Activated T-cell treated with anti-CD3 and anti-CD28 coated beads, Interleukin-2, amount 50 U/mL, for 4 hours (primary cell): ENCODE measurements around the gene OGFR. TPM values are rescaled to one million over a fixed set of nuclear protein-coding genes. Genes with fewer than 3 reads are reported as not detected.

ENCODE experiments used
- ATAC-seq, 2 donors: fragments of 200-7000 bp; cut with Tn5 transposase; one replicate each; pipeline ENCODE4 v1.10.0; 2021
- DNase-seq: peaks from one replicate; pipeline ENCODE4 v3.0.0-alpha.2; 2020
- H3K27me3 Mint-ChIP-seq: one replicate; pipeline ENCODE4 v1.8.0; 2021; ENCODE audit warnings: low read depth, mixed read lengths
- H3K36me3 Mint-ChIP-seq: one replicate; pipeline ENCODE4 v1.8.0; 2022; ENCODE audit warnings: mixed read lengths; ENCODE audit not compliant: insufficient read depth
- H3K4me1 Mint-ChIP-seq: one replicate; pipeline ENCODE4 v1.8.0; 2021; ENCODE audit warnings: low read depth, mixed read lengths
- H3K4me3 Mint-ChIP-seq: one replicate; pipeline ENCODE4 v1.8.0; 2021; ENCODE audit warnings: mild to moderate bottlenecking, moderate library complexity, mixed read lengths
- H3K9me3 Mint-ChIP-seq: one replicate; pipeline ENCODE4 v1.8.0; 2021; ENCODE audit warnings: mixed read lengths
- total RNA-seq, 3 donors: library from RNA; stranded (reverse); gene quantifications; one replicate each; pipeline ENCODE4 v1.2.1, GENCODE V29; 2021

Gene OGFR
- total RNA-seq, 3 donors from 2014 or later, result 45.8 to 57.9 (median 53.9) TPM

DNA sequence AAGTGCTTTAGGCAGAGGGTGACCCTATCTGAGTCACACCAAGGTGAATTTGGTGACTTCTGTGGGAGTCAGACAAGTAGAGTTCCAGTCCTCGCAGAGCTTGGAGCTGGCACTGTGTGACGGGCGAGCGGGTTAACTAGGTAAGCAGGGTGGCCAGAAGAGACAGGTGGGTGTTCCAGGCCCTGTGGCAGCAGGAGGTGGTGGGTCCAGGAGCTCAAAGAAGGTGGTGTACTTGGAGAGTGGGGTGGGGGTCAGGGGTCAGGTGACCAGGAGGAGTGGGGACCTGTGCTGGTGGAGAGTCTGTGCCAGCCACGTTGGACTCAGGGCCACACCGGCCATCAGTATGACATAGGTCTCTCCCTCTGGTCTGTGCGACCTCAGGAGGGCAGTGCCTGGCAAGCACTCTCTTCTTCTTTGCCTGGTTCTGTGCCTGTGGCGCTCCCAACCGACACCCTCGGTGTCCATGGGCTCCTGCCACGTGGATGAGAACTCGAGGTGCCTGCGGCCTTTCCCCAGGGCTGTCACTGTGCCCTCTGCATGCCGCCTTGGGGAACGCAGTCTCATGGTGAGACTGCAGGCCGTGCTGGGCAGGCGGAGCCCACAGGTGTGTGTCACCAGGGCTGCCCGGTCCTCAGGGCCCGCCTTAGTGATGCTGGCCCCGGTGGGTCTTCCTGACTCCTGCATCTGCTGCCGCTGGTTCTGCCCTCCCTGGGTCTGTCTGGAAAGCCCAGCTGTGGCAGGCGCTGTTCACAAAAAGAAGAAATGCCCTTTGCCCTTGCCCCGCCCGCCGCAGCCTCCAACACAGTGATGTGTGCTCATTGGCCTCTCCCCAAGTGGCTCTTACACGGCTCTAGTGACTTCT lies 6.7 kb upstream of the OGFR start:
- H3K4me3 Mint-ChIP-seq, result peak overlapping the region; percentile 83

DNA sequence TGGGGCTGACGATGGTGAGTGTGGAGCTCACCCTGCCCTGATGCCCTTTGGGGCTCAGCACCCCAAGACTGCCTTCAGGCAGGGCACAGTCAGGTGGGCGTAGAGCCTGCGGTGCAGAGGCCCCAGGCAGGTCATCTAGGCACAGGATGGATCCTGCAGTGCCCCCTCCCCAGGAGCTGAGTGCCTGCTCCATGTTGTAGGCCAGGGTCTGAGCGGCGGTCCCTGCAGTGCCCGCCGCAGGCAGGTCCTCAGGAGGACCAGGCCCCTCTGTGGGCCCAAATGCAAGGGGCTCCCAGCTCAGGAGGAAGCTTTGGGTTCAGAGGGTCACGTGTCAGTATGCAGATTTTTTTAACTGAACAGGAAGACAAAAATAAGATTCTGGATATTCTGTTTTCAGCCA lies 5.6 kb upstream of the OGFR start:
- ATAC-seq, result no peak
- Mint-ChIP-seq H3K27me3 (no peaks in the 10 kb centered on the region), H3K4me3 (no peak overlapping the region), H3K9me3 (no peaks in the 10 kb centered on the region), H3K36me3 (peaks cover 23% of the 10 kb centered on the region), H3K4me1 (peaks cover 22% of the 10 kb centered on the region)
- no peak for DNase-seq

More for the DNA sequence above, 6.7 kb upstream of the OGFR start:
- peaks cover 23% of the 10 kb centered on the region for H3K36me3 Mint-ChIP-seq
- no peaks in the 10 kb centered on the region for H3K9me3 Mint-ChIP-seq
- no peaks in the 10 kb centered on the region for H3K27me3 Mint-ChIP-seq
- DNase-seq, result no peak
- no peak for ATAC-seq
- H3K4me1 Mint-ChIP-seq, result peaks cover 28% of the 10 kb centered on the region

DNA sequence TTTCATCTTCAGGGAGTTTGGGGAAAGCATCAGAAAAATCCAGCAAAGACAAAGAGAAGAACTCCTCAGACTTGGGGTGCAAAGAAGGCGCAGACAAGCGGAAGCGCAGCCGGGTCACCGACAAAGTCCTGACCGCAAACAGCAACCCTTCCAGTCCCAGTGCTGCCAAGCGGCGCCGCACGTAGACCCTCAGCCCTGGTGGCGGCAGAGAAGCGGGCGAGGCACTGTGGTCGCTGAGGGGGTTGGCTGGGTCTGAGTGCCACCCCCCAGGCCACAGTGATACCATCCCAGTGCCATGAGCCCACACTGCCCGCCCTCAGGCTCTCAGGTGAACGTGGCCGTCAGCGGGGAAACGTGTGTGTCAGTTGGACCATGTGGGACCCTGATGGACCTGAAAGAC lies 5.2 kb upstream of the OGFR start:
- peaks cover 25% of the 10 kb centered on the region for H3K4me1 Mint-ChIP-seq
- H3K9me3 Mint-ChIP-seq, result no peaks in the 10 kb centered on the region
- DNase-seq (no peak), ATAC-seq (no peak)
- no peak overlapping the region for H3K4me3 Mint-ChIP-seq
- H3K36me3 Mint-ChIP-seq, result peaks cover 23% of the 10 kb centered on the region
- no peaks in the 10 kb centered on the region for H3K27me3 Mint-ChIP-seq

DNA sequence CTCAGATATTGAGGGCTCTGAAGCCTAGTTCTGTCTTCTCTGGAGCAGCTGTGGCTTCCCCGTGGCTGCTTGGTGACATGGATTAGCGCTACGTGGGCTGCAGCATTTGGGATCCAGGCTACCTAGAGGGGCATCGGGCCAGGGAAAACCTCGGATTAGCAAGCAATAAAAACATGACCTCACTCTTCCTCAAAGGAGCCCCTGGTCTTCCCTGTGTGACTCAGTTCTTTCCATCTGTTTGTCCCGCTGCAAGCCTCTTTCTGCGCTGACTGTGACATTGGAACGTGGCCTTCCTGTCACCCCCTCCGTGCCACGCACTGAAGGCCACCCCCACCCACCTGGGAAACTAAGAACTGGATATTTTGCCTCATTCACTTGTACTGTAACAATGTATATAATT lies 4.8 kb upstream of the OGFR start:
- H3K36me3 Mint-ChIP-seq, result peaks cover 23% of the 10 kb centered on the region
- H3K4me3 Mint-ChIP-seq, result no peak overlapping the region
- H3K4me1 Mint-ChIP-seq, result peaks cover 22% of the 10 kb centered on the region
- H3K9me3 Mint-ChIP-seq, result no peaks in the 10 kb centered on the region
- H3K27me3 Mint-ChIP-seq, result no peaks in the 10 kb centered on the region
- ATAC-seq (no peak), DNase-seq (no peak)

DNA sequence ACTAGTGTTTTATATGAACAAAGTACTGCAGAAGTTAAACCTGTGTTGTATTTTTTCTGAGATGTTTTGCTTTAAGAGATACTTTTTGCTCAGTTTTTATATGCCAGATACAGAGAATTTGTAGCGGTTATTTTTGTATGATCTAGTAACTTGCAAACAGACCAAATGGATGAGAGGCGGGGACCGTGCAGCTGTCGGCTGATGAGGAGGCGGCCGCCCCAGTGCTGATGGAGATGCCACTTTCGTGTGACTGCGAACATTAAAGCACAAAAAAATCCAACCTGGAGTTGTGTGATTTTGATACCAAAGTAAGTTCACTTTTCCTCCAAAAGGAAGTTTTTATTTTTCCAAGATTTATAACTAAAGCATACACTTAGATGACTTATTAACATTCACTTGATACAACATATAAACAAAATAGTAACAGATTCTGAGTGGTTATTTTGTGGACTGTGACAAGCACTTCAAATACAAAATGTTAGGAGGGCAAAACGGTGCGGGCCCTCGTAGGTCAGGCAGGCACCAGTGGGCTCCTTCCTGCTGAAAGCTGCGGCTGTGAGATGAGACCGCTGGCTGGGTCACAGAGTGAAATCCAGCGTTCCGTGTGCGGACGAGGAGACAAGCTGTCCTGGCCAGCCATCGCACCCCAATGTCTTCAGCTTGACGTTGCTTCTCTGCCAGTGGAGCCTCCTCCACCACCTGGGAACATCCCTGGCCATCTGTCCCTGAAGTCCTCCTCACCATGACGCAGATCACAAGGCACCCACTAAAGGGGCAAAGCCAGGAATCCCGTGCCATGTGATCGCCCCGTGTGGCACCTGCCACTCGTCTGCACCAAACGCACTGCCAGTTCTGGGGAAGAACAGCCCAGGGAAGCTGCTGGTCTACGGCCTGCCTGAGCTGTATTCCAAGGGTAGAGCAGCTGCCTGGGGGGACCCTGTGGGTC lies 4.0 kb upstream of the OGFR start:
- H3K9me3 Mint-ChIP-seq, result no peaks in the 10 kb centered on the region
- ATAC-seq, result no peak
- no peak for DNase-seq

DNA sequence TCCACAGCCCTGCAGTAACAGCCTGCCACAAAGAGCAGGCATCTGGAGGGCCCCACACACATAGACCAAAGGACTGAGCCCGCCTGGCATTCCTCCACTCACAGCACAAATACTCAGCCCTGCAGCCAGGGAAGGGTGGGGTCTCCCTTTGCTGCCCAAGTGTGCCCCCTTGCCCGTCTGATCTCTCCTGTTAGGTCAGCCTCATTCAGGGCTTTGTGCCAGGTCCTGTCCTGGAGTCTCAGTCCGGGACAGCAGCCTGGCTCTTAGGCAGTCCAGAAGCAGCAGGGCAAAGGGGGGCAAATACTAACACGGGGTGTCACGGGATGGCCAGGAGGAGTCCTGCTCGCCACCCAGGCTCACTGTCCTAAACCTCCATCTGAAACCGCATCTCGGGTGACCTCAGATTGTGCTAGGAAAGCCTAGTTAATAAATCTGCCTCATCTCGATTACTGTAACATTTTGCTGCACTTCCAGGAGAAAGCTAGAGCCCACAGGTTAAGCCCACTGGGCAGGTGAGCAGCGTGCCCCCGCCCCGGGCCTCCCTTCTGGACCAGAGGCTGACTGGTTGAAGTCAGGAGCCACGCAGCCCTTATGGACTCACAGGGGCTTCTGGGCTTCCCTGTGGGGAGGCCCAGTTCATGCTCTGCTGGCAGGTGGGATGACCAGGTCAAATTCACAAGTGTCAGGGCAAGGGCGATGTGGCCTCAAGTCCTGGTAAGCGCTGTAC lies 3.2 kb upstream of the OGFR start:
- no peaks in the 10 kb centered on the region for H3K9me3 Mint-ChIP-seq

More for the DNA sequence above, 4.0 kb upstream of the OGFR start:
- Mint-ChIP-seq H3K27me3 (no peaks in the 10 kb centered on the region), H3K4me3 (no peak overlapping the region), H3K4me1 (peaks cover 21% of the 10 kb centered on the region), H3K36me3 (peaks cover 23% of the 10 kb centered on the region)

DNA sequence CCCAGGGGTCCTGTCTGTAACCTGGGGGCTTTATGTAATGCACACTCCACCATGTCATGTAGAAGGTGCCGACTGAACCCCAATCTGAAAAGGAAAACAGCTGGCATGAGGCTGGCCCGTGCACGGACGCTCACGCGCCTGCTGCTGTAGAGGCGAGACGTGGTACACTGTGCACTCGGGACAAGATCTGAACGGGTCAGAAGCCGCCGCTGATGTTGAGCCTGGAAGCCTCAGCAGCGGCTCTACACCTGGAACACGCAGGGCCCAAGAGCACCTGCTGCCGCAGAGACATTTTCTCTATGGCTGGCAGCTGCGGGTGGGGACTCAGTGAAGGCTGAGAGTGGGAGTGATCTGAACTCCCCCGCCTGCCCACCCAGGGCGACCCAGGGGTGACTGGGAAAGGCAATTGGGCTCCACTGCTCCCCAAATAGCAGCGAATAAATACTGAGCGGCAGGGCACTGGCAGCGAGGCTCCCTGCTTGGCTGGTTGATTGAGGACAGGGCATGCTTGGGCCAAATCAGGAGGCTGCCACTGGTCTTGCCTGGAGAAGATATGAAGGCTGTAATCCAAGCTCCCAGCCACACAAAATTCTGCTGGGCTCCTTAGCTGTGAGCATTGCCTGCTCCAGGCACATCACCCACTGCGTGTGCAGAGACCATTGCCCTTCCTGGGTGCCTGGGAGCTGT lies 2.5 kb upstream of the OGFR start:
- H3K9me3 Mint-ChIP-seq, result no peaks in the 10 kb centered on the region
- H3K36me3 Mint-ChIP-seq, result peaks cover 23% of the 10 kb centered on the region
- H3K4me3 Mint-ChIP-seq, result no peak overlapping the region
- peaks cover 28% of the 10 kb centered on the region for H3K4me1 Mint-ChIP-seq
- ATAC-seq, result no peak
- no peaks in the 10 kb centered on the region for H3K27me3 Mint-ChIP-seq
- DNase-seq, result no peak

More for the DNA sequence above, 3.2 kb upstream of the OGFR start:
- DNase-seq, result no peak
- Mint-ChIP-seq H3K36me3 (peaks cover 23% of the 10 kb centered on the region), H3K27me3 (no peaks in the 10 kb centered on the region), H3K4me3 (no peak overlapping the region), H3K4me1 (peaks cover 25% of the 10 kb centered on the region)
- ATAC-seq, result no peak

DNA sequence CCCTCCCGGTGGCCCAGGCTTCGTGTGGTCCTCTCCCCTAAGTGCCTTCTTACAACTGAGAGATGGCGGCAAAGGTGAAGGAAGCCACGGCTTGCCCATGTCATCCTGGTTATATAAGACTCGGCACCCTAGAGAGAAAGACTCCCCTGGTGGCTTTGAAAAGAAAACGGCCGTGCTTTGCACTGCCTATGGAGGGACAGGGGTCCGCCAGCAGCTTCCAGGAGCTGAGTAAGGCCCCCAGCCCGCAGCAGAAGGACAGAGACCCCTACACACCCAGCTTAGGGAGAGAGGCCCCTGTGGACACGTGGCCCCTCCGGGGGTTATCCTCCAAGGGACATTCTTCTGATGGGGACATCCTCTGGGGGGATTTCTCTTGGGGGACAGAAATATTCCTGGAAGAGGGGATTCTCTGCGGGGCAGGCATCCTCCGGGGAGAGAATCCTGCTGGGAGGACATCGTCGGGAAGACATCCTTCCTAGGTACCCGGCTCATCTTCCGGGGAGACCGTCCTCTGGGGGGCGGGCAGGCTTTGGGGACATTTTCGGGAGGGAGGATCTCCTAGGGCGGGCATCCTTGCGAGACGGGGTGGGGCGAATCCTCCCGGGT lies 511 bp upstream of the OGFR start:
- no peaks in the 10 kb centered on the region for H3K27me3 Mint-ChIP-seq
- DNase-seq (no peak), ATAC-seq (peak in 1 of 2 donors; percentile 27)
- H3K4me1 Mint-ChIP-seq, result peaks cover 28% of the 10 kb centered on the region
- H3K36me3 Mint-ChIP-seq, result peaks cover 26% of the 10 kb centered on the region
- no peaks in the 10 kb centered on the region for H3K9me3 Mint-ChIP-seq
- peak overlapping the region; percentile 85 for H3K4me3 Mint-ChIP-seq

DNA sequence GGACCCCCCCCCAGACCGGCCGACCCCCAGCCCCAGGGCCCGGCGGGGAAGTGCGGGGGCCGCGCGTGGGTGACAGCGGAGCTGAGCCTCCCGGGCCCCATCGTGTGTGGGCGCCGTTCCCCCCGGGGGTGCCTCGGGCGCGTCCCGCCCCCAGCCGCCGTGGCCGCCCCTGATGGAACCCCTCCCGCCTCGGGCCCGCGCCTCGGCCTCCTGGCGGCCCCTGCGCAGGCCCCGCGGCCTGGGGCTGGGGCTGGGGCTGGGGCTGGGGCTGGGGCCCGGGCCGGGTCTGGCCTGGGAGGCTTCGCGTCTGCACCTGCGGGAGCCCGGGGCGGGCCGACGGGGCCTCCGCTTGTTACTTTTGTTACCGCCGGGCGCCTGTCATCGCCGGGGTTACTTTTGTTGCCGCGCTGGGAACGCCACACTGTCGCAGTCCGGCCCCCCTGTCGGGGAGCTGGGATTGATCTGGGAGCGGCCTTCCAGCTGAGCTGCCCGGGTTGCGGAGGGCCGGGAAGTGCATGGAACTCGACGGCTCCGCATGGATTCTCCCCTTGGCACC lies 598 bp downstream of the OGFR start:
- H3K4me3 Mint-ChIP-seq, result peak overlapping the region; percentile 85
- H3K36me3 Mint-ChIP-seq, result peaks cover 15% of the 10 kb centered on the region
- ATAC-seq (peak; percentile 50 to 58), DNase-seq (peak; percentile 61)
- no peaks in the 10 kb centered on the region for H3K27me3 Mint-ChIP-seq
- peaks cover 28% of the 10 kb centered on the region for H3K4me1 Mint-ChIP-seq
- no peaks in the 10 kb centered on the region for H3K9me3 Mint-ChIP-seq

DNA sequence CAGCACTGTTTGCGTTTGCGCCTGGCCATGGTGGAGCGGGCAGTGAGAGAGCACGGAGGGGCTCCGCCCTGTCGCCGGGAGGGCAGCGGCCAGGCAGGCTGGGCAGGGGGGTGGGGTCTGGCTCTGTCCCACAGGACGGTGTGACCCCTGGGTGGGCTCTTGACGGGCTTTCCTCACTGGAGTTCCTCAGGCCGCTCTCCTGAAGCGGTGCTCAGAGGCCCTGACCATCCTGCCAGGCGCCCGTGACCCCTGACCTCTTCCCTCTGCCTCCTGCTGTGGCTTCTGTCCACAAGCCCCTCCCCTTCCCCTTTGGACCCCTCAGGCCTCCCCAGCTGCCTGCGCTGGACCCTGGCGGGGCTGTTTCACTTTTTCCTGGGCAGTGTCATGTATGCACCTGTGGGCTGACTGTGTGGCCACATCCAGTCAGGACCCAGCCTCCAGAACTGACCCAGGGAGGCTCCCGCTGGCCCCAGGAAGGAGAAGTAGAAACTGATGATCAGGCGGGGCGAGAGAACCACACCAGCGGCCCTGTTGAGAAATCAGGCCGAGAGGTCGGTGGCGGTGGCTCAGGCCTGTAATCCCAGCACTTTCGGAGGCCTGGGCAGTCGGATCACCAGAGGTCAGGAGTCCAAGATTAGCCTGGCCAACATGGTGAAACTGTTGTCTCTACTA lies 1.2 kb downstream of the OGFR start:
- H3K27me3 Mint-ChIP-seq, result no peaks in the 10 kb centered on the region
- ATAC-seq, result no peak
- H3K4me1 Mint-ChIP-seq, result peaks cover 28% of the 10 kb centered on the region
- H3K9me3 Mint-ChIP-seq, result no peaks in the 10 kb centered on the region
- peaks cover 13% of the 10 kb centered on the region for H3K36me3 Mint-ChIP-seq
- peak overlapping the region; percentile 85 for H3K4me3 Mint-ChIP-seq
- no peak for DNase-seq

DNA sequence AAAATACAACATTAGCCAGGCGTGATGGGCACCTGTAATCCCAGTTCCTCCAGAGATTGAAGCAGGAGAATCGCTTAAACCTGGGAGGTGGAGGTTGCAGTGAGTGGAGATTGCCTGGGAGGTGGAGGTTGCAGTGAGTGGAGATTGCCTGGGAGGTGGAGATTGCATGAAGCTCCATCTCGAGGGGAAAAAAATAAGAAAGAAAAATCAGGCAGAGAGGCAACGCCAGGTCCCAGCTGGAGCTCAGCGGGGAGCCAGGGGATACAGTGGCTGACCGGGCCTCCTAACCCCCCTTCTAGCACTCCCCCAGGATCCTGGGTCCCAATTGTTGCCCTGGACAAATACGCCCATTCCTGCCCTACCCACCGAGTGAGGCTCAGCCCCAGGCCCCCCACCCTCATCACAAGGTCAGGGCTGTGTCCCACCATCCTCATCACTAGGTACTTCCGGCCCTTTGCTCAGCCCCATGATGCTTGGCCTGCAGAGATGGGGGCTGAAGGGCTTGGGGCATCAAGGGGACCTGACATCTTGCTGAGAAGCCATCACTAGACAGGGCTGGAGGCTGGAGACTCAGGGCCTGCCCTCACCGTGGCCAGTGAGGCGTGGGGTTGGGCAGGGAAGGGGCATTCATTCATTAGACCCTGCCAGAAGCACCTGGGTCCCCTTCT lies 1.9 kb downstream of the OGFR start:
- H3K27me3 Mint-ChIP-seq, result no peaks in the 10 kb centered on the region
- DNase-seq (no peak), ATAC-seq (no peak)
- H3K36me3 Mint-ChIP-seq, result peaks cover 11% of the 10 kb centered on the region
- peaks cover 28% of the 10 kb centered on the region for H3K4me1 Mint-ChIP-seq
- H3K9me3 Mint-ChIP-seq, result no peaks in the 10 kb centered on the region
- H3K4me3 Mint-ChIP-seq, result peak overlapping the region; percentile 85

DNA sequence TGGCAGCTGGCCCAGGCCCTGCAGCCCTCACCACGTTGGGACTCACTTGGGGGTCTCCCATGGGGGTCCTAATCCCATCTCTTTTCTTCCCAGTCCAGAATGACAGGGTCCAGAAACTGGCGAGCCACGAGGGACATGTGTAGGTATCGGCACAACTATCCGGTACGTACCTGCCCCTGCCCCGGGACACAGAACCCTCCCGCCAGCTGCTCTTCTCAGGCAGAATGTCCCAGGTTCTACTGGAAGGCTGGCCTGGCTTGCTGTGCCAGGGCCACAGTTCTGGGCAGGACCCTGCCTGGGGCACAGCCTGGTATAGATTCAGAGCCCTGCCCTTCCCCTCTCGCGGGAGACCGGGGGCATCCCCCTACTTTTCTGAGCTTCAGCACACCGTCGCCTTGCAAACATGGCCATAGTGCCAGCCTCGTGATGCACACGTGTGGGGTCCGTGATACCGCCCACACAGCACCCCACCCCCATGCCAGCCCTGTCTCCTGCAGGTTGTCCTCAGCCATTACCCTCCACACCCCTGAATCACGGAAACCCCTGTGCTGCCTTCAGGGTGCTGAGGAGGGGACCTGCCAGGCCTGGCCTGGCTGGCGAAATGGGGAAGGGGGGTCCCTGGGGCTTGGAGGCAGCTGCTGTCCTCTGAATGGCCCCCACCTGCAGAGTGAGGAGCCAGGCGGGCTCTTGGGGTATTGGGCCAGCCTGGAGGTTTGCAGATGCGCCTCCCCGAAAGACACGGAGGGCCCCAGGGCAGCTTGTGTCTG lies 3.0 kb downstream of the OGFR start:
- Mint-ChIP-seq H3K9me3 (no peaks in the 10 kb centered on the region), H3K4me3 (peak overlapping the region; percentile 6), H3K27me3 (no peaks in the 10 kb centered on the region), H3K4me1 (peaks cover 28% of the 10 kb centered on the region), H3K36me3 (peaks cover 11% of the 10 kb centered on the region)
- ATAC-seq (no peak), DNase-seq (no peak)
